Activated CD4-positive, alpha-beta T cell treated with anti-CD3 and anti-CD28 coated beads, Interleukin-10, Interleukin-2, amounts not matched to agents 100 ng/mL and 50 ng/mL, durations not matched to agents 16 hours and 8 hours (primary cell): ENCODE results near the gene AMER3.
"Not testable (repeated sequence)": the region's sequence is repeated elsewhere in the genome, so short reads cannot be mapped to it uniquely, and the experiment has no call there.

ENCODE experiments used
- DNase-seq: peaks from one replicate; pipeline ENCODE4 v3.0.0-alpha.2; 2020

AMER3 gene, protein sequence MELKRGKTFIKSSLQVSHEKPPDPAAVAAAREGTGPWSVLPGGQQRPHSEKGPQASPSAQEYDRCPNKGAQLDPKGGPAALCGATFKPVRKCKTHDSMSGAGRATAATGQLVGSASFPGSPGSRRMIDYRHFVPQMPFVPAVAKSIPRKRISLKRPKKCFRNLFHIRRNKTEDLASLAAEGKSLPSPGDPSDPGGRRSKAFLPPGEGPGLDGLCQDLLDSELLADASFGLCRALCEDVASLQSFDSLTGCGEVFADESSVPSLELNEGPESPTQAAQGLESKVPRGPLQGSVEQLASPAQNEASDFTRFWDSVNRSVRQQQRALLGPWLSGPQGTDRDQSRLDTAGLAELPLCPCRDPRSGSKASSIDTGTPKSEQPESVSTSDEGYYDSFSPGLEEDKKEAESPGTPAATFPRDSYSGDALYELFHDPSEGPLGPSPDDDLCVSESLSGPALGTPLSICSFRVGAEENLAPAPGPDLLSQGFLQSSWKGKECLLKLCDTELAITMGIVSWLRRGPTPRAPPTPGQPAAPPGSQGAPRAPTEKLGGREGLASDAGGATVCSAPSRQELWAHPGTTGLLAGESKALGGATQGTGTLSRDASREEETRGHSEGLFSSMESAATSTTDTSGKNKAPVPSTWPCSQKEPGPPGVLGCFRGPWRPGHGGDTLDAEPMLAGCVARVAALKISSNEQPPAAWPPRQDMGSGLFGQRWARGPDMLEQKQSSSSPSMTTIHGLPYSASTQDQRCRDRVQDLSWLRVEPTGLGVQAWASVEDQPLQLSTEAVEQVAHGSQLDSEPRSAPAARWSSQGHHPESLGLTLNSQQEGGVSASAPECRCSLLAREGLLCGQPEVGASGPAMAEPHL

DNA sequence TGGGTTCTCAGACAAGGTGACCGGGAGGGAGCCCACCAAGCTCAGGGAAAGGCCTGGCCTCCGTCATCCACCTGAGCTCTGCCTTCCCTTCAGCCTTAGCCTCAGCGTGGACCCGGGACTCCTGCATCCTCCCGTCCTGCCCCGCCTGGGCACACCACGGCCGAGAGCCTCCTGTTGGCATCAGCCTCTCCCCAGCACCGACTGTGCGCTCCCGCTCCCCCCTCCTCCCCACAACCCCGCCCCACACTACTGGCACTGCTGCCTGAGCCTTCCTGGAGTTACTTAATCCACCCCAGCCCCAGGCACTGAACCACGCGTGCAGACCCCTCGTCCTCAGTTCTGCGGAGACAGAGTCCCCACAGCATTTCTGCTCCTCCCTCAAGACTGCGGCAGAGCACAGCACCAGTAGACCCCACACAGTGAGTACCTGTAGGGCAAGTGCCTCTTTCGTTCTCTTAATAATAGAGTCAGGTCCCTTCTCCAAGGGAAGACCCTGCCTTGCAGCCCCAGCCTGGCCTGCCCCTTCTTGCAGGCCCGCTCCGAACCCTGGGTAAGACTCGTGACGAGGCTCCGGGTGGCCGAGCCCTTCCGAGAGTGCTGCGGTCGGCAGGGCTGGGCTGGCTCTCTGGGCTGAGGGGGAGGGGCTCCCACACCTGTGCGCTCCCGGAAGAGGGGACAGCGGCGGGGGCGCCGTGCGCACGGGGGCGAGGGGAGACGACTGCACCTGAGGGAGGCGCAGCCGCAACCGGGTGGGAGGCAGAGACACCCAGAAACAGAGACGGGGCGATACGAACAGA, at the start of gene AMER3:
TSS of gene AMER3 (plus strand) at position 285 of the 797 bp plus-strand sequence. CDS start 6,533 bp downstream, outside the sequence.
- DNase-seq, result no peak

DNA sequence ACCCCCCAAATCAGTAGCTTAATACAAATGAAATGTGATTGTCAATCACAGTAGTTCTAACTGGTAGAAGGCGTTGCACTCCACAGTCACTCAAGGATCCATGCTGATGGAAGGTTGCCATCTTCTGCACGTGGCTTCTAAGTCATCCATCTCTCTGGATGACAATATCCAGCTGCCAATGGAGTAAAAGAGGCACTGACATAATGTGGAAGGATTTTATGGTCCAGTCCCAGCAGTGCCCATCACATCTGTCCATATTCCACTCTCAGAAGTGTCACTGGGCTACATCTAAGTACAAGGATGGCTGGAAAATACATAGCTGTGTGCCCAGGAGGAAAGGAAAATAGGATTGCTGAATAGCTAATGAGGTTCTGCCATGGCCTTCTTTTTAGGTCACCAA, 40.5 kb upstream of the AMER3 start:
- not testable (repeated sequence) for DNase-seq

DNA sequence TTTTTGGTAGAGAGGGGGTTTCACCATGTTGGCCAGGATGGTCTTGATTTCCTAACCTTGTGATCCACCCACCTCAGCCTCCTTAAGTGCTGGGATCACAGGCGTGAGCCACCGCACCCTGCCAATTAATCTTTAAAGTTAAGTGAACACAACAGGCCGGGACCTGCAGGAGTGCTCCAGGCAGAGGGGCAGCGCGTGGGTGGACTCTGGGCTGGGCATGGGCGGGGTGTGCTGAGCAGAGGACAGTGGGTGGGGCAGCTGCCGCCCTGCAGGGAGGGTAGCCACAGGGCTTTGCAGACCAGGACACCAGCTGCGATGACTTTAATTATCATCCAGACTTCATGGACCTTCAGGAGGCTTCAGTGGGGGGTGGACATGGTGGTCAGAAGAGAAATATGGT, 35.3 kb upstream of the AMER3 start:
- no peak for DNase-seq

DNA sequence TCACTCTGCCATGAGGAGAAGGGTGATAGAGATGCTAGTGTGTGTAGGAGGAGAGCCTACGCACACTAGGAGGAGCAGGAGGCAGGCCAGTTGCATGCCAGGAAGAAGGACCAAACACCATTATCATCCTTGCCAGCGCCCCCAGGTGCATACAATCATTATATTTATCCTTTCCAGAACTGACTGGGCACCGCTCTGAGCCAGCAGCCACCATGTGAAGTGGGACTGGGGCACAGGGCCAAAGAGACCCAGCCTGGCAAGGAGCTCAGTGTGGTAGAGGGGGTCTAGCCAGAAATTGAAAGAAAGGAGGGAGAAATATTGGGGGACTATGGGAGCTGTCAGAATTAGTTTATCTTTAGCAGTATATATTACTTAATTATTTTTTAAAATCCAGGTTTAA, 34.8 kb upstream of the AMER3 start:
- DNase-seq, result no peak

DNA sequence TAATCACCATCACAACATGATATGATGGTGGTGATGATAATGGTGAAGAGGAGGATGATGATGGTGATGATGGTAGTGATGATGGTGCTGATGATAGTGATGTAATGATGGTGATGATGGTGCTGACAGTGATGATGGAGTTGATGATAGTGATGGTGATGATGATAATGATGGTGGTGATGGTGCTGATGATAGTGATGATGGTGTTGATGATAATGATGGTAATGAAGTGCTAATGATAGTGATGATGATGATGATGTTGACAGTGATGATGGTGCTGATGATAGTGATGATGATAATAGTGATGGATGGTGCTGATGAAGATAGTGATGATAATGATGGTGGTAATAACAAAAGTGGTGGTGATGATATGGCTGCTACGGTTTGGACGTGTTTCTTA, 30.9 kb upstream of the AMER3 start:
- DNase-seq, result no peak

DNA sequence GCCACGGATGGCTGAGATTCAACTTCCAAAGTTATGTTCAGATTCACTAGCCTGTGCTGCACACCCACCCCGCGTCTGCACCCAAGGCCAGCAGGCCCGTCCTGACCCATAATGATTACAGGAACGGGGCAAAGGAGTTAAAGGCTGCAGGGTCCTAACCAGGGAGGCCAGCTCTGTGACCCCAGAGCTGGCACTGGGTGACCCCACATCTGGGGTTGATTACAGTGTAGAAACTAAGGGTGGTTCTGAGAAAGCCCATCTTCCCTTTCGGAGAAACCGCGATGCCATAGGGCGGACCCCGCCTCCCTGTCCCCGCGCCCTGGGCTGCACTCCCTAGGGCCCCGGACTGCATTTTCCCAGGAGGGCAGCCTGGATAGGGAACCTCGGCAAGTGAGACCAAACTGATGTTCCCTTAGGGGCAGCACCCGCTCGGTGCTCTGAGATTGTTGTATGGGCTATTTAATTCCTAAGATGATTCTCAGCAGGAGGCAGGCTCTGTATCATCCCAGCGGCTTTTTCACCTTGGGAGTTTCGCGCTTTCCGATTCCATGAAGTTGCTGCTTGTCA, 28.6 kb upstream of the AMER3 start:
- DNase-seq, result no peak

DNA sequence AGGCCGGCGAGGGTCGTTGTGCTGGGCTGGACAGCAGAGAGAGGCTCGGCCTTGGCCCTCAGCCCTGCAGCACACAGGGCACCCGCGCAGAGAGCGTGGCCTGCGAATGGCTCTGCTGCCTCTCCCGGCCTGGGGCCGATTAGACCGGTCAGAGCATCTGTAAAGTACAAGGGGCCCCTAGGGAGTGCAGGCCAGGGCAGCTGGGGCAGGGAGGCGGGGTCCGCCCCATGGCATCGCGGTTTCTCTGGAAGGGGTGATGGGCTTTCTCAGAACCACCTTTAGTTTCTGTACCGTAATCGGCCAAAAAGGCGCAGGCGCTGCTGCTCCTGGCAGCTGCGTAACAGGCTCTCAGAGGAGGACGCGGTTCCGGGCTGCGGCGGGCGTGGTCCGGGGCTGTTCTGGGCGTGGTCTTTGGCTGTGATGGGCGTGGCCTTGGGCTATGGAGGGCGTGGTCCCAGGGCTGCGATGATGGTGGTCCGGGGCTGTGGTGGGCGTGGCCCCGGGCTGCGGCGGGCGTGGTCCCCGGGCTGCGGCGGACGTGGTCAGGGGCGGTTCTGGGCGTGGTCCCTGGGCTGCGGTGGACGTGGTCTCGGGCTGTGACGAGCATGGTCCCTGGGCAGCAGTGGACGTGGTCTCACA, 27.9 kb upstream of the AMER3 start:
- DNase-seq, result peak; percentile 94

DNA sequence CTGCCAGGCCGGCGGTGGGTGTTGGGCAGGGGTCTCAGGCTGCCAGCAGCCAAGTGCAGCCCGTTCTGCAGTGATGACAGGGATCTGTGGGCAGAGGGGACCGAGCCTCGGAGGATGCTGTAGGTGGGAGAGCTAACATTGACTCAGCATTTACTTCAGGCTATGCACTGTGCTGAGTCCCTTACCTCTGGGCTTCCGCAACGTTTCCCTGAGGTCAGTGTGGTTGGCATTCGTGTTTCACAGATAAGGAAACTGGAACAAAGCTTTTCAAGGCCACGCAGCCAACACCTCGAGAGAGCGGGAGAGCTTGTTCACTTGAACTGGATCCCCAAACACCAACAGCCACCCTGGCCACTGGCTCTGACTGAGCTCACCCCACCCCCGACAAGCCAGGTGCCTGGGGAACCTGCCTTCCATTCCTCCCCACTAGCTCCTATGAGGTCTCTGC, 27.3 kb upstream of the AMER3 start:
- DNase-seq, result peak; percentile 52

DNA sequence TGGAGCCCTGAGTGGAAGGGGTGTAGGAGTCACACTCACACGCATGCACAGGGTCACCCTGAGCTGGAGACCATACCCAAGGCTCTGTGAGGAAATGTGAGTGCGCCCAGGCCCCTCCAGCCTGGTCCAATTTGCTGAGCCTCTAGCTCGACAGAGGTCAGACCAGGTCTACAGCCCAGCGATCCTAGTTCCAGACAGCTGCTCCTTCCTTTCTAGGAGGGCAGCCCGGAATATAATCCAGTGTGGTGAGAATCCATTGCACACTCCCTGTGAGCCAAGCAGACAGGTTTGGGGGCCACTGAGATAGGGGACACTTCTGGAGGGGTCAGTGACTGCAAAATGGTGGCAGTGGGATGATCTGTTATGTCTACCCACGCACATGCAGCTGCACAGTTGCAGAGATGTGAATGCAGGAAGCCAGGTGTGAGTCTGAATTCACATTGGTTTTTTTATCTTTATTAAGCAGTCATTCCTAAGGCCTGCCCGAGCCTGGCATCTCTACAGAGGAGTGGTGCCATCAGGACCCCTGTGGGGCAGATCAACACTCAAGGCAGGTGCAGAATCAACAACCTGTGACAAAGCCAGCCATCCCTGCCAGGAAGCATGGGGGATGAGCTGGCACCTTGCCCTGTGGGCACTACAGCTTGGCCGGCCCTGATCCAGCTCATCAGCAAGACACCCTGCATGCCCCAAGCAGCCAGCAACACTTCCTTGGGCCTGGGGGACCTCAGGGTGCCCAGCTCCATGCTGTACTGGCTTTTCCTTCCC, 26.6 kb upstream of the AMER3 start, which contains the start of gene GPR148:
TSS of gene GPR148 (plus strand) at position 522 of the 768 bp plus-strand sequence. CDS start at position 604, 82 bp downstream.
- no peak for DNase-seq

DNA sequence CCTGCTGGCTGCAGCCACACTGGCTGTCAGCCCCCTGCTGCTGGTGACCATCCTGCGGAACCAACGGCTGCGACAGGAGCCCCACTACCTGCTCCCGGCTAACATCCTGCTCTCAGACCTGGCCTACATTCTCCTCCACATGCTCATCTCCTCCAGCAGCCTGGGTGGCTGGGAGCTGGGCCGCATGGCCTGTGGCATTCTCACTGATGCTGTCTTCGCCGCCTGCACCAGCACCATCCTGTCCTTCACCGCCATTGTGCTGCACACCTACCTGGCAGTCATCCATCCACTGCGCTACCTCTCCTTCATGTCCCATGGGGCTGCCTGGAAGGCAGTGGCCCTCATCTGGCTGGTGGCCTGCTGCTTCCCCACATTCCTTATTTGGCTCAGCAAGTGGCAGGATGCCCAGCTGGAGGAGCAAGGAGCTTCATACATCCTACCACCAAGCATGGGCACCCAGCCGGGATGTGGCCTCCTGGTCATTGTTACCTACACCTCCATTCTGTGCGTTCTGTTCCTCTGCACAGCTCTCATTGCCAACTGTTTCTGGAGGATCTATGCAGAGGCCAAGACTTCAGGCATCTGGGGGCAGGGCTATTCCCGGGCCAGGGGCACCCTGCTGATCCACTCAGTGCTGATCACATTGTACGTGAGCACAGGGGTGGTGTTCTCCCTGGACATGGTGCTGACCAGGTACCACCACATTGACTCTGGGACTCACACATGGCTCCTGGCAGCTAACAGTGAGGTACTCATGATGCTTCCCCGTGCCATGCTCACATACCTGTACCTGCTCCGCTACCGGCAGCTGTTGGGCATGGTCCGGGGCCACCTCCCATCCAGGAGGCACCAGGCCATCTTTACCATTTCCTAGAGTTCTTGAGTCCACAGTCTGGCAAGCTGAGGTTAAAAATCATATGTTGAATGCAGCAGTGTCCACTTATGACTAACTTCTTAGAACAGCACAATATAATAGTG, 25.7 kb upstream of the AMER3 start:
- no peak for DNase-seq

DNA sequence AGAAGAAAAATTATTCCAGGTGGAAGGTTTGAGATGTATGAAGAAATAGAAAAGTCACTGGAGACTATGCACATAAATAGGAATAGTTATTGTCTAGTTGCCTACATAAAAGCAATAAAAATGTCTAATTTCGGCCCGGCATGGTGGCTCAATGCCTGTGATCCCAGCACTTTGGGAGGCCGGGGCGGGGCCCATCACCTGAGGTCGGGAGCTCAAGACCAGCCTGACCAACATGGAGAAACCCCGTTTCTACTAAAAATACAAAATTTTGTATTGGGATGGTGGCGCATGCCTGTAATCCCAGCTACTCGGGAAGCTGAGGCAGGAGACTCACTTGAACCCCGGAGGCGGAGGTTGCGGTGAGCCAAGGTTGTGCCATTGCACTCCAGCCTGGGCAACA, 23.1 kb upstream of the AMER3 start:
- DNase-seq, result not testable (repeated sequence)

DNA sequence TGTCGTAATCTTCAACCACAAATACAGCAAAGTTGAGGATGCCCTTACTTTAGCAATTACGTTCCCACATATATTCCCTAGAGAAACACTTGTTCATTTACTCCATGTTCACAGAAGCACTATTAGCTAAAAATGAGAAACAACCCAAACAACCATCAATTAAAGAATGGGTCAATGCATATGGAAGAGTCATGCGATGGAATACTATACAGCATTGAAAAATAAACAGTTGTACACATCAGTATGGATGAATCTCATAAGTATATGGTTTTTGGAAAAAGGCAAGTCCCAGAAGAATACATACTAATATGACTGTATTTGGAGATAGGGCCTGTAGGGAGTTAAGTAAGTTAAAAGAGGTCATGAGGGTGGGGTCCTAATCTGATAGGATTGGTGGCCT, 20.1 kb upstream of the AMER3 start:
- no peak for DNase-seq

DNA sequence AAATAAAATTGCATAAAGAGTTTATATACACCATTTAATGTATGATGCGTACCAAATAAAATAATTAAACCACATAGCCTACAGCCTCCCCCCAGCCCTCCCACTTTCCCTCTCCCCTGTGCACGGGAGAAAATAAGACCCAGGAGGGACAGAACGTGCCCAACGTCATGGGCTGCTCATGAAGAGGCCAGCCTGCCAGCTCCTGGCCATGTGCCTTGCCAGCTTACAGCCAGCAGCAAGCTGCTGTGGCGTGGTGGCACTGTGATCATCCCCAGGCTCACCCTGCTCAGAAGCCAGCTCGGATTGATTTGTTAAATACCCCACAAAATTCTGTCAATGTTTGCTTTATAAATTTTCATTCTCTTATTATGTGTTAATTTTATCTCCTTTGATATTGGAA, 18.9 kb upstream of the AMER3 start:
- DNase-seq, result no peak

DNA sequence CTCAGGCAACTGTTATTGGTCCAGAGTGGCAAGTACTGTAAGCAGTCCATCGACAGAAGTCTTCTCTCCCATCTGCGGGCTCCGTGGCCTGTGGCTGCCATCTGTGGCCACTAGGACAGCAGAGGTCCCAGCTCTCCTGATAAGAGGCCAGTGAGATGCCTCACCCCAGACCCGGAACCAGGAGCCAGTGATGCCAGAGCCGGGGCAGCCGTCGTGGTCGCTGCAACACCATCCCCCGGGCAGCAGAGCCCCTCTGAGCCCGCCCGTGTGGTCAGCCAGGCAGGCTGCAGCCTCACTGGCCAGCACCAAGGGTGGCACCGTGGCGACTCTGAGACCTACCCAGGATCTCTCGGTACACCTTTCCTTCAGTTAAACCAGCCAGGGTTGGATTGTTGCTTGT, 17.7 kb upstream of the AMER3 start:
- DNase-seq, result no peak

DNA sequence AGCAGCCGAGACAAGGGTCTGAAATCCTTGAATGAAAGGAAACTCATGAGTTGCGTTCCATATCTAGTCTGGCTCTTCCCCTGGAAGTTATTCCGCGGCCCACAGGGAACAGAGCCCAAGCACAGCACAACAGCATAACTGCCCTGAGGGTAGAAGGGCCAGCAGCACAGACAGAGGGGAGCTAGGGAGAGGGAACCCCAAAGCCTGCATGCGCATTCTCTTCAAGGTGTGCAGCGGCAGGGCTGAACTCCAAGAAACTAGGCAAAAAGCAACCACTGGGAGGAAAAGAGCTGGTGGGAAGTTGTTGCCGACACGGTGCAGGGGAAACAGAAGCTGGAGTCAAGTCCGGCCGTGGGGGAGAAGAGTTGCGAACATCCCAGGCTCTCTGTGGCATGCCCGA, 14.7 kb upstream of the AMER3 start:
- DNase-seq, result no peak

DNA sequence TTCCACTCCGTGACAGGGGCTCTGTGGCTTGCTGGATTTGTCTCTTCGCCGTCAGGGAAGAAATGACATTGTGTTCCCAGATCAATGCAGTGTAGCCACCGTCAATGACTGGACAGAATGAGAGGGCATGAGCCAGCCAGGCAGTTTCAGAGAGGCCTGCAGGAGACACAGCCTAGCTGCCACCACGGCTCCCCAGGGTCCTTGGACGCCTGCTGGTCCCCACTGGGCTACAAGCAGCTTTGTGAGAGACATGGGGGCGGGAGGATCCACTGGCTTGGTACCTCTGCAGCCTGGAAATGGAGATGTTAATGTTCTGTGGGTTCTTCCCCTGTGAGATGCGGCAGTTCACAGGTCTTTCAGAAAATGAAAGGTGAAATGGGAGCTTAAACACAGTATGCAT, 12.1 kb upstream of the AMER3 start:
- DNase-seq, result no peak

DNA sequence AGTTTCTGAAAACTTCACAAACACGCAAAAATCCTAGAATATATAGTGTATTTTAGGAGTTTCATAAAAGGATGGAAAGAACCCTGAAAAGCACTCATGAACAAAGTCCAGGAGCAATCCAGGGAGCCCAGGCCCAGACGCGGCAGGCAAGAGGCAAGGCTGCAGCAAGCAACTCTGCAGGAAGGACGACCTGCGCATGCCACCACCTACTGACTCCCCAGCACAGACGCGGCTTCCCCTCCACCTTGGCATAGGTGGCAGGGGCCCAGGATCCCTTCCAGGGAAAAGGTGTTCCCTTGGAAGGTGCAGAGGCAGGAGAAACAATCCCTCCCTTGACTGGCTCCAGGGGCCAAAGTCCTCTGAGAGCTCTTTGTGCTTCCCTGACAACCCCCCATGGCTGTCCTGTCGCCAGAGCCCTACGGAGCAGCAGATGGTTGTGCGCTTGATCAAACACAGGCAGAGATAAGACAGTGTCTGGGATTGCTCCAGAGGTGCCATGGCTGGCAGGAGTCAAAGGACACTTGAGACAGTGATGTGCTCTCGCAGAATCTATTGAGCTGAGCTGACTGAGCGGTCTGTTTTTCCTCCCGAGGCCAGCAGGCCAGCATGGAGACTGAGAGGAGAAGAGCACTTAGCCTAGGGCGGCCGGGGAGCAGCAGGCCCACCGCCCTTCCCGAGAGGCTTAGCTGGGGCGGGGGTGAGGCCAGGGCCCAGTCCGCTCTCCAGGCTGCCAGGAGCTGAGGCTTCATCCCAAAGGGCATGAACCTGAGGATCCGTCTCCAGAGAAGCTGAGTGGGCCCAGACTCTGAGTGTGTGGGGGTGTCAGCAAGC, 10.8 kb upstream of the AMER3 start:
- DNase-seq, result no peak

DNA sequence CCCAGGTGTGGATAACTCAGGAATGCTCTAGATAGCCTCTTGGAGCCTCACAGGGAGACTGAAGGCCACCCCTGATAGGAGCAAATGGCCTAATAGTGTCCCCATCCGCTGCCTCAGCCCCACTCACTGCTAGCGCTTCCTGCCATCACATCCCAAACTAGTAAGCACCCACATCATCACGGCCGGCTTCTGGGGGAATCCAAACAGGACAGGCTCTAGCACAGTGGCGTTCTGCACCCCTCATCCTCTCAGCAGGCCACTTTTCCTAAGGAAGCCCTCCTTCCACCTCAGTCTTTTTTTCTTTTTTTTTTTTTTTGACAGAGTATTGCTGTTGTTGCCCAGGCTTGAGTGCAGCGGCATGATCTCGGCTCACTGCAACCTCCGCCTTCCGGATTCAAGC, 6.3 kb upstream of the AMER3 start:
- no peak for DNase-seq

DNA sequence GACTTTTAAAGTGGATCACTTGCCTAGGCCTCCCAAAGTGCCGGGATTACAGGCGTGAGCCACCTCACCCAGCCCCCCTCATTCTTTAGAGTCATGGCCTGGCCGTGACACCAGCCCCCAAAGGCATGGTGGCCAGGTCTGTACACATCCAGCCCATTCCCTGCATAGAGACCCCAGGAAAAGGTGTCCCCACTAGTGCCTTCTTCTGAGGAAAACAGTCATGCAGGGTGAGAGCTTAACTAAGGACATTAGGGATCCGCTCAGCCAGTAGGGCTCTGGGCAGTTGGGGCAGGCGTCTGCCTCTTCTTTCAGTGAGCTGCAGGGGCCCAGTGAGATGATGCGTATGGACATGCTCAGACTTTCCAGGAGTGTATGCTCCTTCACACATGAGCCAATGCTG, 5.7 kb upstream of the AMER3 start:
- no peak for DNase-seq
